Fibroblast of lung (primary cell): ENCODE measurements around the gene PHYHD1.
"Not testable (repeated sequence)": the region's sequence is repeated elsewhere in the genome, so short reads cannot be mapped to it uniquely, and the experiment has no call there.

Experiments used
- CTCF ChIP-seq, 2 donors: IDR thresholded peaks in 1 of 2; conservative IDR thresholded peaks in 1 of 2; 1 replicate in 1 of 2; 2 replicates in 1 of 2; pipeline ENCODE4 v1.5.1; 2011 to 2012; ENCODE audit warnings: low read length in 2 of 2, control low read depth in 1 of 2, inconsistent platforms in 1 of 2, low read depth in 1 of 2, mild to moderate bottlenecking in 1 of 2
- EZH2 ChIP-seq: IDR thresholded peaks from 2 replicates; pipeline ENCODE4 v1.5.1; 2012; ENCODE audit warnings: low read length, control low read depth, mild to moderate bottlenecking; ENCODE audit errors: missing control alignments

DNA sequence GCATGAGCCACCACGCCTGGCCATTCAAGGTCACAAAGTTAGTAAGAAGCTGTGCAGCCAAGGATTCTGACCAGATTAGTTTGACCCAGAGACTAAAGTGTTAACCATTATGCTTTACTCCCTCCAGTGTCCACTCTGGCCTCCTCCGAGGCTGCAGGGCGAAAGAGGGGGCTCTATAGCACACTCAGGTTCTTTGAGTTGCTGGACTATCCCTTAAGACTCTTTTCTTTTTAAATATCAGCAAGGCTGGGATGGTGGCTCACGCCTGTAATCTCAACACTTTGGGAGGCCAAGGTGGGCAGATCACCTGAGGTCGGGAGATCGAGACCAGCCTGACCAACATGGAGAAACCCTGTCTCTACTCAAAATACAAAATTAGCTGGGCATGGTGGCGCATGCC lies 24.2 kb downstream of the PHYHD1 start:
- not testable (repeated sequence) for TF ChIP-seq CTCF (conservative IDR thresholded peaks at IDR 0.05 in 1 of 2, IDR thresholded peaks at IDR 0.05 in 1 of 2; ENCODE audit: low read depth in 1 of 2, low read length in 2 of 2); EZH2
